H1 (cell line): ENCODE measurements around the gene GNAQ. TPM values are rescaled to one million over a fixed set of nuclear protein-coding genes. Genes with fewer than 3 reads are reported as not detected.
A peak's percentile ranks its signal among the peaks of the same experiment; 100 is the strongest.

Experiments used
- CTCF ChIA-PET: fragments of 300-600 bp; sonication (Branson Sonifier 250); formaldehyde crosslinking; loops from one replicate; lab custom pipeline; 2021; ENCODE audit not compliant: partially characterized antibody; lab: Charles Lee
- POLR2A ChIA-PET: fragments of 300-600 bp; sonication (Branson Sonifier 250); formaldehyde crosslinking; loops from one replicate; lab custom pipeline; 2021; ENCODE audit warnings: inconsistent platforms; ENCODE audit not compliant: partially characterized antibody; lab: Charles Lee
- DNase-seq, 2 experiments: peaks; one replicate each; pipeline versions ENCODE4 v3.0.0 to v3.0.0-alpha.2; 2010 to 2022; ENCODE audit warnings: low spot score in 2 of 2, low read depth in 1 of 2, mixed read lengths in 1 of 2
- FAIRE-seq: peaks from 2 replicates; lab custom pipeline; 2011; peaks lifted over from hg19 to GRCh38; lab: Jason Lieb, UNC
- H2AFZ ChIP-seq: 2 replicates; pipeline ENCODE4 v1.8.1; 2012; ENCODE audit warnings: low read length, inconsistent platforms
- H2AK5ac ChIP-seq: 2 replicates; pipeline ENCODE4 v1.6.1; 2013; ENCODE audit warnings: low read depth, low read length
- H2BK120ac ChIP-seq: replicated peaks from 2 replicates; pipeline ENCODE3; 2013; ENCODE audit warnings: low read depth, low read length, inconsistent platforms
- H2BK12ac ChIP-seq: 2 replicates; pipeline ENCODE4 v1.6.1; 2013; ENCODE audit warnings: low read depth, low read length
- H2BK15ac ChIP-seq: 2 replicates; pipeline ENCODE4 v1.6.1; 2013; ENCODE audit warnings: low read length
- H2BK20ac ChIP-seq: 2 replicates; pipeline ENCODE4 v1.6.1; 2013; ENCODE audit warnings: low read length
- H2BK5ac ChIP-seq: 2 replicates; pipeline ENCODE4 v1.6.1; 2013; ENCODE audit warnings: low read depth, low read length
- H3K14ac ChIP-seq: 2 replicates; pipeline ENCODE4 v1.6.1; 2013; ENCODE audit warnings: inconsistent platforms; ENCODE audit not compliant: insufficient read length
- H3K18ac ChIP-seq: 2 replicates; pipeline ENCODE4 v1.6.1; 2013; ENCODE audit warnings: low read length; ENCODE audit errors: extremely low read depth
- H3K23ac ChIP-seq: 2 replicates; pipeline ENCODE4 v1.6.1; 2013; ENCODE audit warnings: inconsistent platforms; ENCODE audit not compliant: insufficient read length
- H3K23me2 ChIP-seq: 2 replicates; pipeline ENCODE4 v1.6.1; 2013; ENCODE audit warnings: low read depth, low read length
- H3K27ac ChIP-seq: 2 replicates; pipeline ENCODE4 v1.6.1; 2011; ENCODE audit warnings: low read depth, low read length, inconsistent platforms
- H3K27me3 ChIP-seq, 4 experiments: replicated peaks in 1 of 4; 1 replicate in 1 of 4; 2 replicates in 3 of 4; pipeline versions ENCODE4 v1.6.1 to v1.8.1; 2011 to 2013; ENCODE audit warnings: low read length in 3 of 4, mild to moderate bottlenecking in 3 of 4, inconsistent platforms in 2 of 4, mixed read lengths in 2 of 4, moderate library complexity in 1 of 4; ENCODE audit not compliant: control insufficient read depth in 3 of 4, insufficient read depth in 3 of 4; ENCODE audit errors: extremely low read depth in 1 of 4
- H3K36me3 ChIP-seq, 4 experiments: 2 replicates each; pipeline versions ENCODE4 v1.6.1 to v1.8.1; 2011 to 2013; ENCODE audit warnings: mild to moderate bottlenecking in 4 of 4, low read length in 3 of 4, moderate library complexity in 2 of 4, control low read depth in 1 of 4, inconsistent platforms in 1 of 4; ENCODE audit not compliant: insufficient read depth in 4 of 4, control insufficient read depth in 2 of 4
- H3K4ac ChIP-seq: replicated peaks from 2 replicates; pipeline ENCODE3; 2013; ENCODE audit warnings: low read length, low read depth, mixed read lengths, inconsistent platforms; ENCODE audit not compliant: insufficient read length
- H3K4me1 ChIP-seq, 4 experiments: replicated peaks in 1 of 4; 1 replicate in 1 of 4; 2 replicates in 3 of 4; pipeline versions ENCODE4 v1.6.1 to v1.8.1; 2011 to 2013; ENCODE audit warnings: low read length in 3 of 4, inconsistent platforms in 2 of 4, mixed read lengths in 1 of 4; ENCODE audit not compliant: insufficient read depth in 4 of 4, control insufficient read depth in 3 of 4
- H3K4me2 ChIP-seq, 2 experiments: 2 replicates each; pipeline versions ENCODE4 v1.6.1 to v1.8.1; 2011 to 2013; ENCODE audit warnings: low read depth in 2 of 2, low read length in 2 of 2, control low read depth in 1 of 2, inconsistent platforms in 1 of 2, mild to moderate bottlenecking in 1 of 2; ENCODE audit not compliant: insufficient read depth in 1 of 2
- H3K4me3 ChIP-seq, 4 experiments: fragments of 200-600, 300-600 bp in 1 of 4; sonication (generic), shearing (Covaris generic), sonication (Bioruptor Twin) in 1 of 4; 2 replicates each; pipeline versions ENCODE4 v1.5.1 to v1.8.1; 2011 to 2016; ENCODE audit warnings: low read length in 4 of 4, low read depth in 3 of 4, control low read depth in 2 of 4, inconsistent platforms in 2 of 4, mild to moderate bottlenecking in 2 of 4, mixed read lengths in 1 of 4, moderate library complexity in 1 of 4; ENCODE audit not compliant: insufficient read depth in 2 of 4; ENCODE audit errors: extremely low read depth in 1 of 4
- H3K56ac ChIP-seq: replicated peaks from 2 replicates; pipeline ENCODE3; 2013; ENCODE audit warnings: low read depth, mild to moderate bottlenecking, mixed read lengths, low read length, inconsistent platforms; ENCODE audit not compliant: insufficient read length
- H3K79me1 ChIP-seq: 2 replicates; pipeline ENCODE4 v1.6.1; 2013; ENCODE audit warnings: low read depth, low read length, control low read depth
- H3K79me2 ChIP-seq, 2 experiments: 2 replicates each; pipeline versions ENCODE4 v1.6.1 to v1.8.1; 2012 to 2013; ENCODE audit warnings: low read length in 2 of 2, mild to moderate bottlenecking in 2 of 2, inconsistent platforms in 1 of 2; ENCODE audit not compliant: insufficient read depth in 2 of 2, control insufficient read depth in 1 of 2
- H3K9ac ChIP-seq, 4 experiments: replicated peaks in 1 of 4; 1 replicate in 1 of 4; 2 replicates in 3 of 4; pipeline versions ENCODE4 v1.6.1 to v1.8.1; 2011 to 2013; ENCODE audit warnings: low read depth in 3 of 4, low read length in 3 of 4, control low read depth in 2 of 4, mild to moderate bottlenecking in 2 of 4, moderate library complexity in 2 of 4, inconsistent platforms in 1 of 4; ENCODE audit errors: extremely low read depth in 1 of 4
- H3K9me3 ChIP-seq, 2 experiments: 2 replicates each; pipeline versions ENCODE4 v1.6.1 to v1.8.1; 2012 to 2013; ENCODE audit warnings: mild to moderate bottlenecking in 2 of 2, moderate library complexity in 2 of 2, control low read depth in 1 of 2, inconsistent platforms in 1 of 2, low read depth in 1 of 2, low read length in 1 of 2, mixed read lengths in 1 of 2; ENCODE audit not compliant: insufficient read depth in 2 of 2
- H4K20me1 ChIP-seq, 2 experiments: replicated peaks in 1 of 2; 2 replicates each; pipeline versions ENCODE3 to v1.8.1; 2011 to 2013; ENCODE audit warnings: inconsistent platforms in 2 of 2, low read length in 2 of 2, mild to moderate bottlenecking in 1 of 2; ENCODE audit not compliant: insufficient read depth in 2 of 2, control insufficient read depth in 1 of 2
- H4K5ac ChIP-seq: 2 replicates; pipeline ENCODE4 v1.6.1; 2013; ENCODE audit warnings: low read length, low read depth, mixed read lengths, inconsistent platforms; ENCODE audit not compliant: insufficient read length
- H4K8ac ChIP-seq: 2 replicates; pipeline ENCODE4 v1.8.0; 2013; ENCODE audit warnings: mild to moderate bottlenecking, moderate library complexity, low read length, inconsistent platforms; ENCODE audit not compliant: insufficient read depth; ENCODE audit errors: extremely low read depth
- H4K91ac ChIP-seq: replicated peaks from 2 replicates; pipeline ENCODE3; 2013; ENCODE audit warnings: low read length, mixed read lengths, inconsistent platforms; ENCODE audit not compliant: insufficient read length
- SP1 ChIP-seq: IDR thresholded peaks from 2 replicates; pipeline ENCODE4 v1.6.1; 2011; ENCODE audit warnings: low read depth, low read length
- SP2 ChIP-seq: IDR thresholded peaks from 2 replicates; pipeline ENCODE4 v1.6.1; 2012; ENCODE audit warnings: mild to moderate bottlenecking, low read length, inconsistent platforms
- WGBS, 2 experiments: shearing (Covaris generic) in 1 of 2; methylation state at CpG; one replicate each; pipeline versions ENCODE4 v1.1.6 to v1.1.7; 2013 to 2015; ENCODE audit warnings: low lambda C conversion rate in 2 of 2, mixed read lengths in 2 of 2, inconsistent platforms in 1 of 2, low coverage in 1 of 2, missing lambda C conversion rate in 1 of 2; ENCODE audit not compliant: insufficient replicate concordance in 2 of 2, insufficient coverage in 1 of 2, insufficient read length in 1 of 2; ENCODE audit errors: extremely low coverage in 1 of 2, missing lambda C conversion rate in 1 of 2; 5-methylcytosine and 5-hydroxymethylcytosine counted together
- polyA plus RNA-seq, 7 experiments: library from polyadenylated mRNA; depleted of rRNA in 3 of 7; stranded (reverse) in 5 of 7; unstranded in 2 of 7; fragments of >200 nt in 5 of 7; fragments of 200-250 nt in 2 of 7; gene quantifications; 1 replicate in 5 of 7; 2 replicates in 1 of 7; 4 replicates in 1 of 7; pipeline versions ENCODE4 v1.2.1 to v1.2.3, GENCODE V29; 2011 to 2013; ENCODE audit warnings: missing spikeins in 2 of 7, mixed read lengths in 2 of 7
- total RNA-seq: library from RNA; stranded (reverse); fragmentation: NEBNext Ultra II Directional; extraction: Animal tissue kit (Norgen Biotek cat#: 25700); gene quantifications from 2 replicates; pipeline ENCODE4 v1.2.1, GENCODE V29; 2021

GNAQ gene
- total and polyA plus RNA-seq, 2 of the 8 experiments (the other 6 are each of a cell fraction or from before 2014, with no cell fraction given): 22.8 to 63.8 TPM

DNA sequence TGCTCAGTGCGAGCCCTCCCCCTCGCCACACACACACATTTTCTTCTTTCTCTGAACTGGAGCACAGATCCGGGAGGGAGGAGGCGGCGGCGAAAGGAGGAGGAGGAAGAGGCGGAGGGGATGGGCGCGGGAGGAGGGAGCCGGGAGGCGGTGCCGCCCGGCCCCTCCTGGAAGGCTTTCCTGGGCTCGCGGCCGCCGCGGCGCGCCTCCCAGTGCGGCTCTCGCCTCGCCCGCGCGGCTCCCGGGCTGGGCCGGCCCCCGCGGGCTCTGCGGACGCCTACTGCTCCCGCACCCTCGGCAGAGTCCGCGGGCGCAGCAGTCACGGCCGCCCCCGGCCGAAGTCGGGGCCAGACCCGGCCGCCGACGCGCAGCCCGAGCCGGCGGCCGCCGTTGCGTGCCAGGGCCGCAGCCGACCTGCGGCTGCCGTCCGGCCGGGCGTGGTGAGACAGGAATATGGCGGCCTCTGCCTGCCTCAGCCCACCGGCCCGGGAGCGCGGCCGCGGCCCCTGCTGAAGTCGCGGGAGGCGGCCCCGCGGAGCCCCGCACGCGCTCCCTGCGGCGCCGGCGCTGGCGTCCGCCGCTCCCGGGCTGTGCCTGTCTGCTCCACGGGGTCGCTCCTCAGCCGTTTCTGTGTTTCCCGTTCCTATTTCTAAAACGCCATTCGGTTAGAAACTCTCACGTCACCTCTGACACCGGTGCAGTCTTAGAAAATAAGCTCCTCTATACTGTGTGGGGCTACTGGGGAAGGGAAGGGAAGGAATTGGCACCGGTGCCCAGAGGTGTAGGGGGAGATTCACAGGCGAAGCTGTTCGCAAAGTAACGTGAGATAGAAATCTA is 500 bp upstream of the GNAQ start:
- no peak overlapping the region for H3K14ac ChIP-seq
- no peak overlapping the region for H4K91ac ChIP-seq
- H2AK5ac ChIP-seq: no peak overlapping the region
- no peak overlapping the region for H2BK120ac ChIP-seq
- no peaks in the 10 kb centered on the region for H3K9me3 ChIP-seq
- H3K4me2 ChIP-seq: peak overlapping the region; percentile 65 to 71
- DNase-seq (peak; percentile 73 to 82), FAIRE-seq (peak; percentile 52)
- peak overlapping the region; percentile 84 for H3K27ac ChIP-seq
- no peak overlapping the region for H2BK5ac ChIP-seq
- peak overlapping the region; percentile 36; the same call in 1 of the 2 replicates for H3K18ac ChIP-seq
- H3K36me3 ChIP-seq: no peaks in the 10 kb centered on the region
- H2BK12ac ChIP-seq: no peak overlapping the region
- no peak overlapping the region for H3K4ac ChIP-seq
- H3K9ac ChIP-seq: peak overlapping the region; percentile 69 to 95 (median 76)
- H2AFZ ChIP-seq: peak overlapping the region; percentile 63; the same call in 1 of the 2 replicates
- H4K8ac ChIP-seq: peak overlapping the region; percentile 89
- ChIA-PET CTCF (interaction anchor here (0.6 to 4.7 kb wide), 2 partner anchors 56 to 190 kb away, joined by 5 to 76 read pairs; no protein-coding TSS in a partner anchor), POLR2A (interaction anchor here (0.6 to 3.0 kb wide), 15 partner anchors 8 to 265 kb away, joined by 3 to 10 read pairs (median 4); partner anchors contain the start of gene PSAT1)
- peaks cover 7% of the 10 kb centered on the region; the same call in 1 of the 2 replicates for H3K23me2 ChIP-seq
- H4K5ac ChIP-seq: no peak overlapping the region
- H3K23ac ChIP-seq: no peak overlapping the region
- peak overlapping the region; percentile 42 for H3K56ac ChIP-seq
- H2BK20ac ChIP-seq: no peak overlapping the region
- H3K4me1 ChIP-seq: peaks cover 0 to 5% (median 1%) of the 10 kb centered on the region in 4 experiments; a peak in 4 of 7 replicates
- 1% methylated on average over 42 of the region's 95 CpGs; no CpG with 5 or more reads in 1 of the 2 experiments for WGBS, 2 experiments
- peaks cover 4% of the 10 kb centered on the region for H3K79me1 ChIP-seq
- no peak overlapping the region for H2BK15ac ChIP-seq
- H3K27me3 ChIP-seq: no peaks in the 10 kb centered on the region
- H3K79me2 ChIP-seq: peaks cover 0 to 36% of the 10 kb centered on the region in 2 experiments; a peak in 3 of 4 replicates
- peak overlapping the region; percentile 73 to 98 (median 82) for H3K4me3 ChIP-seq
- H4K20me1 ChIP-seq: peaks cover 2 to 3% of the 10 kb centered on the region in 2 experiments
- TF ChIP-seq SP2: no peak
- TF ChIP-seq SP1: no peak
